Upper lobe of left lung (tissue), 4 donors: ENCODE results near the gene MYZAP.

Experiments
- CTCF ChIP-seq, 6 experiments: fragments of 450-650 bp in 4 of 6; fragments of 200-600 bp in 2 of 6; sonication (generic) in 2 of 6; IDR thresholded peaks; one replicate each; pipeline ENCODE4 v1.5.1; 2016 to 2019; ENCODE audit warnings: antibody characterized with exemption in 6 of 6
- EP300 ChIP-seq, 4 donors: sonication (generic); formaldehyde crosslinking; IDR thresholded peaks; one replicate each; pipeline ENCODE4 v1.5.1; 2017; ENCODE audit warnings: antibody characterized with exemption in 4 of 4, control low read depth in 2 of 4
- POLR2AphosphoS5 ChIP-seq, 2 donors: sonication (generic); formaldehyde crosslinking; IDR thresholded peaks; one replicate each; pipeline ENCODE4 v1.5.1; 2017; ENCODE audit warnings: antibody characterized with exemption in 2 of 2

GRCh38 chr15:57559875-57560274, 31.8 kb upstream of the MYZAP start:
- TF ChIP-seq CTCF (IDR thresholded peaks at IDR 0.05) (peak; percentile 71 to 92 (median 76)), POLR2AphosphoS5 (IDR thresholded peaks at IDR 0.05) (no peak), EP300 (IDR thresholded peaks at IDR 0.05) (no peak)
